Activated CD4-positive, alpha-beta T cell treated with anti-CD3 and anti-CD28 coated beads for 4 hours (primary cell): ENCODE results near the gene JHY.

Experiments used
- DNase-seq, 2 donors: peaks; one replicate each; pipeline ENCODE4 v3.0.0-alpha.2; 2020

JHY gene

GRCh38 chr11:122872046-122872445 is 10.5 kb upstream of the JHY start:
- no peak for DNase-seq

DNA sequence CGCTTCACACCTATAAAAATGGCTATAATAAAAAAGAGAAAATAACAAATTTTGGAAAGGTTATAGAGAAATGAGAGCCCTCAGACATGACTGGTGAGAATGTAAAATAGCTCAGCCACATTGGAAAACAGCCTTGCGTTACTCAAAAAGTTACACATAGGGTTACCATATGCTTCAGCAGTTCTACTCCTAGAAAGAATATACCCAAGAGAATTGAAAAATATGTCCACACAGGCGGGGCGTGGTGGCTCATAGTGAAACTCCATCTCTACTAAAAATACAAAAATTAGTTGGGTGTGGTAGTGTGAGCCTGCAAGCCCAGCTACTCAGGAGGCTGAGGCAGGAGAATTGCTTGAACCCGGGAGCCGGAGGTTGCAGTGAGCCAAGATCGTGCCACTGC is 7.6 kb upstream of the JHY start:
- no peak for DNase-seq

- no peak for DNase-seq
These were observed 4.8 kb upstream of the JHY start for GRCh38 chr11:122877732-122878131.

DNA sequence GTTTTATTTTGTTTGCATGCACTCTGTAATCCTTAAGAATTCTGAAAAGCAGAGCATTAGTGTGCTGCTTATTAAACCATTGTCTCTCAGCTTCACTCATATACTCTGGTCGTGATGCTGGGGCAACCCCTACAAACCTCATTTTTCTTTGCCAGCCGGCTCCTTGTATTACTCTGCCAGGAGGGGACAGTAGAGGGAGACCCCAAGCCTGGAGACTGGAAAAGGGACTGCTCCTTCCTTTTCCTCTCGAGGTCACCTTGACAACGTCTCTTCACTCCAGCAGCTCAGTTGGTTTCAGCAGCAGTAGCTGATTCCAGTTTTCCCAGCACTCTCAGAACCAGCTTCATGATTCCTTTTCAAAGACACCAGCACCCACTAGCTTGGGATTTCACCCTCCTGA is 2.8 kb upstream of the JHY start:
- no peak for DNase-seq

DNA sequence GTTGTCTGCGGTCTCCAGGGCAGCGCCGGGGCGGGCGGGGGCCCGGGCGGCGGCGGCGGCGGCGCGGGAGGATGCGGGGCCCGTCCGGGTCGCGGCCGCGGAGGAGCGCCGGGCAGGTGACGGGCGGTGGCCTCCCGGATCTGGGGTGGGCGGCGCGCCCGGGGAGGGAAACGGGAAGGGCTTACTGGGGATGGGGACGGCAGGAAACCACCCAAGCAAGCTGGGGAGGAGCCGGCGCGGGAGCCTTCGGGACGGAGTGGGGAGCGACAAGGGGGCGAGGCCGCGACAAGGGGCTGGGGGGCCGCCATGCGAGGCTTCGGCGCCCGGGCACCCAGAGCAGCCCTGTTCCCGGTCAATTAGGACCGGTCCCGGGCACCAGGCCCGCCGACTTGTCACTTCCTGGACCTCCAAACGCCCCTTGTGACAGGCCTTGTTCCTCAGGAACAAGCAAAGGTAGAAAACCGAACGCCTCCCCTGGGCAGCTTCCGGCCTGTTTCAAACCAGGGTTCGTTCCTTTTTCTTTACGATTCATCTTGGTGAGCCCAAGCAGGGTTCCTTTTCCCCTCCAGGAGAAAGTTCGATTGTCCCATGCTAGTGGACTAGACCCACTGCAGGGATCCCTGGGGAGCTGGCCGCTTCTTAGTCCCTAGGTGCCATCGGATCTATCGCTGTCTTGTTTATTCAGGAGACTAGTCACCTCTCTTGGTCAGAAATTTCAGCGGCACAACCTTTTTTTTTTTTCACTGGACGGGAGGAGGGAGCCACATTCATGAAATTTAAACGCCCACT is 492 bp downstream of the JHY start:
- peak; percentile 12 to 20 for DNase-seq

DNA sequence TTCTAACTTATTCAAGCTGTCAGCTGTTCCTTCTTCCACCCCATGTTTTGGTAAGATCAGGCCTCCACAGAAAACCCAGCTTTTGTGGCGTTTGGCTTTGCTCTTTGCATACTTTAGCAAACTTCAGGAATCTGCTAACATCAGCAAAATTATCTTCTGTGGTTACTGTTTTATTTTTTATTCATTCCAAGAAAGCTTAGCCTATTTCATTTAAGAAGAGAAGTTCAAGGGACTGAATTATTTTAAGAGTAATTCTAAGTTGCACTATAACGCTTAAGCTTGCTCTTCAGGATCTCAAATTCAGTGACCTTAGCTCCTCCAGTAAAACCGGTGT is 1.1 kb downstream of the JHY start:
- no peak for DNase-seq

DNA sequence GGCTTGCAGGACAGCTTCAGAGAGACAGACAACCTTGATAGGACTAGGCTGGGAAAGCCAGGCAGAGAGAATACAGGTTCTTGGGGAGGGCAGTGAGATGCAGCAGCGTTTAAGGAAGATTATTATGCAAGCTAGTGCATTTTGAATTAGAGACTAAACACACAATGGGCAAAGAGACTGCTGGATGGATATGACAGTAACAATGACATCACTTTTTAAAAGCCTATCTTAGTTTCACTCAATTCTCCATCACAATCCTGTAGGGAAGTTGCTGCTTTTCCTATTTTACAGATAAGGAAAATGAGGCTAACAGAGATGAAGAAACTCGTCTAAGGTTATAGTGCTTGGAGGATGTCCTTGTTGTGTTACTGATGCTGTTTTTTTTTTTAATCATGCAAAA is 5.6 kb downstream of the JHY start:
- no peak for DNase-seq

DNA sequence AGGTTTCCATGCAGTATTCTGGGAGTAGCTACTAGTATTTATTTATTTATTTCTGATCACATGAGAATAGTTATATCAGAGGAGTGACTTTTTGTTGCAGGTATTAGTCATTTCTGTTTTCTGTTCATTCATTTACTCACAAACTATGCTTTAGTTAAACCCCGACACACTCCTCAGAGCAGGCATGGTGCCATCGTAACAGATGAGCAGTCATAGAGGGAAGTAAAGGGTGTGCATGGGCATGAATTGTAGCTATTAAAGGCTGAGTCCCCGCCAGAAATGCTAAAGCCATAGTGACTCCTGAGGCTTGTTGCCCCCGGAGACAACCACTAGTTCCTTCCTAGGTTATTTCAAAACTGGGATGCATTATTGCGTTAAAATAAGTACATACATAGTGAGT is 10.6 kb downstream of the JHY start:
- no peak for DNase-seq

GRCh38 chr11:122895563-122895962 is 13.0 kb downstream of the JHY start:
- DNase-seq = no peak

DNA sequence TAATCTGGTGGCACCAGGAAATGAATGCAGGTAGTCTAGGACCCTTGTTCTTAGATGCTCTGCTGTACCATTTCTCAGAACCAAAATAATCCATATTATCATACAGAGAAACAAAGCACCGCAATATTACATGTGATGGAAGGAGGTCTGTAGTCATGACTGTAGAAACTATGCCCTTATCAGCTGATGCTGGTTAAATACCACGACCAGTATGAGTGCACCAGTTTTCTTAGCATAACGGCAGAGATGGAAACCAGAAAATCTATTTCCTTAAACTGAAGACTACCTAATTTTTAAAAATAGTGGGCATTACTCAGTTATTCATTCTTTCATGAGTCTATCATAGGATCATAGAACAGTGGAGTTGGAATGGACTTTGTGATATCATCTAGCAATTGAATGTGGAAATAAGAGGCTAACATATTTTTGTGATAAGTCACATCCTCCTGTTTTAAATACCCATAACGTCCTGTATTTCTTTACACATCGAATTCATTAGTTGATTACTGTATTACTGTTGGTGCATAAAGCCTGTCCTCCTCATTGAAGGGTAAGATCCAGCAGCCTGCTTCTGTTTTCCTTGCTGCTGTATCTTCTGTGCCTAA is 15.1 kb downstream of the JHY start:
- DNase-seq = no peak

- no peak for DNase-seq
These were observed 16.2 kb downstream of the JHY start for GRCh38 chr11:122898799-122899198.

DNA sequence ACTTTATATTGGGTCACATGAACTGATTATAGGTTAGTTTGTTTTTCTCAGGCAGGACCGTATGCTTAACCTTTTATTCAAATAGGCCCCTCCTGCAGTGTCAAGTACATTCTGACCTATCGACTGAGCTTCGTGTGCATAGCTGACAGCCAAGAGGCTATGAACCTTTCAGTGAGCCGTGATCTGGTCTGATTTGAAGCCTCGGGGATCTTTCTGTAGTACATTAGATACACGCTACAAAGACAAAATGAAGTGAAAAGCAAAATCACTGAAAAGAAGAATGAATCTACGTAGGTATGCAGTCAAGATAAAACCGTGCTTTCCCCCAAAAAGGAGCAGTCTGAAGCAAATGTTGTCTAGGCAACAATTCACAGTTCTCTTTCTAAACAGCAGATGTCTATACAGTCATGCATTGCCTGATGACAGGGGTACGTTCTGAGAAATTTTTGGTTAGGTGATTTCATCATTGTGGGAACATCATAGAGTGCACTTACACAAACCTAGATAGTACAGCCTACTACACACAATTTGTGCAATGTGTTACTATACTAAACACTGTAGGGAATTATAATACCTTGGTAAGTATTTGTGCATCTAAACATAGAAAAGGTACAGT is 18.1 kb downstream of the JHY start:
- DNase-seq = no peak

DNA sequence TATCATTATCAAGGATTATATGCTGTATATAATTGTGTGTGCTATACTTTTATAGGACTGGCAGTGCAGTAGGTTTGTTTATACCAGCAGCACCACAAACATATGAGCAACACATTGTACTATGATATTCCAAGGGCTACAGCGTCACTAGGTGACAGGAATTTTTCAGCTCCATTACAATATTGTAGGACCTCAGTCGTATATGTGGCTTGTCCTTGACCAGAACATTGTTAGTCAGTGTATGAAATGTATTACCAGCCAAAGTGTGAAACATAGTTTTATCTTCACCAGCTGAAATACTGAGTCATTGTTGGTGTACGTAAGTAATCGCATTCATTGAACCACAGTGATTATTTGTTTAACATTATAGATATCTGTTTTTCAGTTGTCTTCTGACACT is 20.4 kb downstream of the JHY start:
- DNase-seq = no peak

DNA sequence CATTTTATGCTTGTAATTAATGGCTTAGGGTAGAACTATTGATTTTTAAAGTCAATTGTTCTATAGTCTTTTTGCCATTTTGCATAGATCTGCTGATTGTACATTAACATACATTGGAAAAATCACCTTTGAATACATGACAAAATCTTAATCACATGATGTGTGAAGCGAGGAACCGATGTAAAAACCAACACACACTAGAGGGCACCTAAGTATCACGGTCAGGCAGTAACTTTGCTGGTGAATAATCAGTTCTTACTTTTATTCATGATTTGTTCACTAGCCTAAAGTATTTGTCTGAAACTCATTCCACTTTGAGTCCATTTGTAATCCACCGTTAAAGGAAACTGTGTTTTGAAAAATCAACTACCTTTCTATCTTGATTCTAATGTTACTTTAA is 28.2 kb downstream of the JHY start:
- DNase-seq = no peak

DNA sequence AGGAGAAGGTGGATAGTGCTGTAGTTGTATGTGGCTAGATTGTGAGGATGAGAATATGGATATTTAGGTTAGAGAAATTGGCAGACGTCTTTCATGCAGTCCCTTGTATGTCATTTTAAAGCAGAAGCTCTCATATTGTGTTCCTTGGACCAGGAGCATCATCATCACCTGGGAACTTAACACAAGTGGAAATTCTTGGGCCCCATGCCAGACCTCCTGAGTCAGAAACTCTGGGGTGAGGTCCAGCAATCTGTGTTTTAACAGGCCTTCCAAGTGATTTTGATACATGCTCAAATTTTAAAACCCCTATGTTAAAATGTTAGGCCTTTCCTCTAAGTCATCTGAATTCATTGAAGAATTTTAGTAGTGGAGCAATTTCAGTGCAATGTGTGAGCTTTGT is 34.8 kb downstream of the JHY start:
- no peak for DNase-seq

- no peak for DNase-seq
These were observed 36.2 kb downstream of the JHY start for GRCh38 chr11:122918734-122919133.

DNA sequence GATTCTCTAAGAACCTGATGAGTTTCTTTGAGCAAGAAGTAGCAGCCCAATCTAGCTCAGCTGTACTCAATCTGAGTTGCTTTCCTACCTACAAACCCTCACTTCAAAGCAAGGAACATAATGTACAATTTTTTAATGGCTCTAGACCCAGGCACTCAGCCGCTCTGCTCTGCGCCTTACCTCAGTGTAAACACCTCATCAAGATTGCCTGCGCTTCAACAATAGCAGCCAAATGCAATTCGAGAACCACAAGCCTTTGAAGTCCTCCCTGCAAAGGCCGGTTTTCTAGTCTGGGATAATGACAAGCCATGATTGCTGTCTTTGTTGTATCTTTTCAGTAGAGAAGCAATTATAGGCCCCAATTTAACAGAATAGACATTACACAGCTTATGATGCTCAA is 38.0 kb downstream of the JHY start:
- no peak for DNase-seq

- no peak for DNase-seq
These were observed 40.3 kb downstream of the JHY start for GRCh38 chr11:122922893-122923292.

- no peak for DNase-seq
These were observed 40.7 kb downstream of the JHY start for GRCh38 chr11:122923302-122923701.

DNA sequence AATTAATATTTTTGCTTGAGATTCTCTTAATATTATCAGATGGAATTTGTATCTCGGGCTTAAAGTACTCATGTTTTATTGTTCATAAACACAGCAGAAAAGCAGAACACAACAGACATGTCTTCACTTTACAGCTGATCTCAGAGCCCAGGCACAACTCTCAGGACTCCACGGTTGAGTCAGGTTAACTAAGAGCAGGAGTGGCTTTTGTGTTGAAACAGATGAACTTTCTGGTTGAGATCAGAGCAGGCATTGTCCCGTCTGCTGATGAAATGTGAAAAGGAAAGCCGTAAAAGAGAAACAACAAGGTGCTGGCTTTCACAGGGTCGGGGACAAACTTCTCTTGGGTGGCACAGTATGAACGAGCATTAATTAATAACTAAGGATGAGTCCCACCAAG is 49.0 kb downstream of the JHY start:
- DNase-seq = no peak

- no peak for DNase-seq
These were observed 50.9 kb downstream of the JHY start for GRCh38 chr11:122933416-122933815.

DNA sequence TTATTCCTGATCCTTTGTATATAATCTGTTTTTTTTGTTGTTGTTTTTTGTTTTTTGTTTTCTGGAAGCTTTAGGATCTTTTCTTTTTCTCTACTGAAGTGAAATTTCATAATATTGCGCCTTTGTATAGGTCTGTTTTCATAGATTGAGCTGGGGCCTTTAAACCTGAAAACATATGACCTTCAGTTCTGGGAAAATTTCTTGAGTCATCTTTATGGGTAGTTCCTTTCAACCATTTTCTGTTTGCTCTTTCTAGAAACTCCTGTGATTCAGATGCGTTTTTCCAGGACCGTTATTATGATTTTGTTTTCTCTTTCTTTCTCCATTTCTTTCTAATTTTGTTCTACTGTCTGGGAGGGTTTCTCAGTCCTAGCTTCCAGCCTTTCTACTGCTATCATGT is 55.4 kb downstream of the JHY start:
- DNase-seq = no peak

DNA sequence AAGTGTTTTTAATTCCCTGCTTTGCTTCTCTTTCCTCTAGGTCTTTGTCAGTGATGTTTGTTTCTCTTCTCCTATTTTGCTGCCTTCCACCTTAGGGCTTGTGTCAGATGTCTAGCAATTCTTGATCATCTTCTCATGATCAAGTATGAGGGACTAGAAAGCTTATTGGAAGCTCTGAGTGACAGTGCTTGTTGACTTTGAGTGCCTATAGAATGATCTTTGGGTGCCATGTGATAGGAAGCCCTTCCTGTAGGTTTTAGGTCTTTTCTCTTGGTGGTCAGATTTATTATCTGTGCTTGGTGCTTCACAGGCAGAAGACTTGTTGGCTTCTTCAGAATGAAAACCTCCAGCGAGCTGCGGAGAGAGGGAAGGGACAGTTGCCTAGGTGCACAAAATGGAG is 56.0 kb downstream of the JHY start:
- no peak for DNase-seq

- DNase-seq = no peak
These were observed 68.7 kb downstream of the JHY start for GRCh38 chr11:122951211-122951610.

GRCh38 chr11:122954455-122954854 is 71.9 kb downstream of the JHY start:
- DNase-seq = no peak
